GM23248 (cell line): ENCODE measurements around the gene CHD9. TPM values are rescaled to one million over a fixed set of nuclear protein-coding genes. Genes with fewer than 3 reads are reported as not detected.

Source experiments
- DNase-seq: peaks from one replicate; pipeline ENCODE4 v3.0.0-alpha.2; 2015
- H2AFZ ChIP-seq: fragments of 200-600 bp; sonication (generic); 2 replicates; pipeline ENCODE4 v1.6.1; 2016; ENCODE audit warnings: antibody characterized with exemption
- H3F3A ChIP-seq: fragments of 200-600 bp; sonication (generic); 2 replicates; pipeline ENCODE4 v1.6.1; 2016; ENCODE audit warnings: mild to moderate bottlenecking, antibody characterized with exemption, mixed run types; ENCODE audit not compliant: insufficient read depth
- H3K27ac ChIP-seq: fragments of 200-600 bp; sonication (generic); 2 replicates; pipeline ENCODE4 v1.5.1; 2016; ENCODE audit warnings: mild to moderate bottlenecking
- H3K27me3 ChIP-seq: fragments of 200-600 bp; sonication (generic); replicated peaks from 2 replicates; pipeline ENCODE4 v1.6.1; 2016; ENCODE audit warnings: mild to moderate bottlenecking; ENCODE audit not compliant: insufficient read depth
- H3K36me3 ChIP-seq: fragments of 200-600 bp; sonication (generic); 2 replicates; pipeline ENCODE4 v1.6.1; 2016; ENCODE audit warnings: low read depth, mild to moderate bottlenecking
- H3K4me1 ChIP-seq: fragments of 200-600 bp; sonication (generic); 2 replicates; pipeline ENCODE4 v1.6.1; 2016; ENCODE audit warnings: mild to moderate bottlenecking; ENCODE audit not compliant: insufficient read depth
- H3K4me2 ChIP-seq: fragments of 200-600 bp; sonication (generic); one replicate; pipeline ENCODE4 v1.6.1; 2016; ENCODE audit warnings: mild to moderate bottlenecking; ENCODE audit not compliant: unreplicated experiment
- H3K4me3 ChIP-seq: fragments of 200-600 bp; sonication (generic); 2 replicates; pipeline ENCODE4 v1.5.1; 2016; ENCODE audit warnings: mild to moderate bottlenecking
- H3K79me2 ChIP-seq: fragments of 200-600 bp; sonication (generic); 2 replicates; pipeline ENCODE4 v1.6.1; 2016; ENCODE audit warnings: mild to moderate bottlenecking; ENCODE audit not compliant: insufficient read depth
- H3K9ac ChIP-seq: fragments of 200-600 bp; sonication (generic); 2 replicates; pipeline ENCODE4 v1.6.1; 2016; ENCODE audit warnings: mild to moderate bottlenecking
- H3K9me2 ChIP-seq: fragments of 200-600 bp; sonication (generic); 2 replicates; pipeline ENCODE4 v1.6.1; 2016; ENCODE audit warnings: mixed run types, mild to moderate bottlenecking, moderate library complexity; ENCODE audit not compliant: insufficient read depth
- H3K9me3 ChIP-seq: fragments of 200-600 bp; sonication (generic); one replicate; pipeline ENCODE4 v1.6.1; 2017; ENCODE audit warnings: low read depth
- H4K20me1 ChIP-seq: fragments of 200-600 bp; sonication (generic); 2 replicates; pipeline ENCODE4 v1.6.0; 2016; ENCODE audit not compliant: insufficient read depth
- EZH2 ChIP-seq: fragments of 200-600 bp; sonication (generic); IDR thresholded peaks from 2 replicates; pipeline ENCODE4 v1.6.1; 2018; ENCODE audit warnings: antibody characterized with exemption, mild to moderate bottlenecking; ENCODE audit not compliant: insufficient read depth, poor library complexity, severe bottlenecking
- EZH2phosphoT487 ChIP-seq: fragments of 200-600 bp; sonication (generic); IDR thresholded peaks from 2 replicates; pipeline ENCODE4 v1.6.1; 2018; ENCODE audit warnings: antibody characterized with exemption, moderate library complexity, mild to moderate bottlenecking, low read depth; ENCODE audit not compliant: insufficient read depth
- WGBS, 2 experiments: methylation state at CpG; one replicate each; pipeline ENCODE4 v1.1.6; 2015 to 2017; ENCODE audit warnings: low lambda C conversion rate in 2 of 2, low coverage in 1 of 2; ENCODE audit errors: missing lambda C conversion rate in 2 of 2; 5-methylcytosine and 5-hydroxymethylcytosine counted together
- in situ Hi-C: fragments of 300-500 bp; cut with MboI; formaldehyde crosslinking; loops from 2 replicates; pipeline ENCODE4 v1.15.0; 2020
- polyA plus RNA-seq: library from polyadenylated mRNA; unstranded; fragments of >200 nt; fragmentation: Nextera tagmentation; extraction: Ambion mirVana; gene quantifications from 2 replicates; pipeline ENCODE4 v1.2.1, GENCODE V29; 2016
- total RNA-seq: library from RNA; depleted of rRNA; stranded (reverse); fragments of >200 nt; shearing (Covaris generic); gene quantifications from 2 replicates; pipeline ENCODE4 v1.2.3, GENCODE V29; 2014

The CHD9 gene
- total and polyA plus RNA-seq, 2 experiments from 2014 or later: 20.5 to 47.4 TPM

DNA sequence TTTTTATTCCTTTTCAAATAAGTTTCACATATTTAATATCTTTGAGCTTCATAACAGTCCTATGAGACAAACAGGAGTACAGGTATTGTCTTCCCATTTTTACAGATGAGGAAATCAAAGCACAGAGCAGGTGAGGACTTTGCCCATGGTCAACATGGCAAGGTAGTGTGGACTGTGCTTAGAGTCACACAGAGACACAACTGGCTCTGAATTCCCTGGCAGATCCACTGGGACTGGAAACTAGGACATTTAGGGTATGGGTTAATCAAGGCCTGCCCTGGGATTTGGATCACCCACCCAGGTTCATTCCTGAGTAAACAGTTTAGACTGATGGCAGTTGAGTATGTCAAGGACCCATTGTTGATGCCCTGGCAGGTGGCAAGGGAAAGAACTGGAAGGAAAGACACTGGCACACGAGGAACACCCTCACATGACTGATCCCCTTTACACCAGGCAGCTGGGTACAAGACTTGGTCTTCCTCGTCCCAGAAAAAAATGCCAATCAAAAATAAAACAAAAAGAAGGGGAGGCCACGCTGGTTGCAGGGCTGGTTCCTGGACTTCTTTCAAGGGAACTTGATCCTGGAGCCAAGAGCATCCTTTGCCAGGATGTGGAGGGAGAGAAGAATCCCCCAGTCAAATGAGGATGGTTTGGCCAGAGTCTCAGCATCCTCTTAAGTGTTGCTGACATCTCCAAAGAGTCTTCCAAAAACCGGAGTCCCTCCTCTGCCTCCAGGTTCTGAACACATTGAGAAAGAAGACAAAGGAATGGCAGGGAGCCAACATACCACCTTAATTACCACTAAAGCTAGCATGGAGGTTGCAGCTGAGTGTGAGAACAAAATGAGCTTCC lies 34.9 kb downstream of the CHD9 start:
- Histone ChIP-seq H3K79me2 (peaks cover 42% of the 10 kb centered on the region), H3F3A (peaks cover 54% of the 10 kb centered on the region), H3K4me1 (peaks cover 52% of the 10 kb centered on the region), H3K36me3 (no peaks in the 10 kb centered on the region), H3K9me3 (no peaks in the 10 kb centered on the region), H4K20me1 (no peaks in the 10 kb centered on the region), H2AFZ (no peak overlapping the region), H3K4me3 (no peak overlapping the region), H3K9ac (peak overlapping the region; percentile 76), H3K27me3 (no peaks in the 10 kb centered on the region), H3K27ac (peak overlapping the region; percentile 94), H3K4me2 (peak overlapping the region; percentile 83), H3K9me2 (no peaks in the 10 kb centered on the region)
- TF ChIP-seq EZH2 (no peak), EZH2phosphoT487 (no peak)
- in situ Hi-C loops: no loop called here
- WGBS, 2 experiments: 14 to 19% methylated on average over 4 of the region's 4 CpGs
- peak; percentile 49 for DNase-seq

DNA sequence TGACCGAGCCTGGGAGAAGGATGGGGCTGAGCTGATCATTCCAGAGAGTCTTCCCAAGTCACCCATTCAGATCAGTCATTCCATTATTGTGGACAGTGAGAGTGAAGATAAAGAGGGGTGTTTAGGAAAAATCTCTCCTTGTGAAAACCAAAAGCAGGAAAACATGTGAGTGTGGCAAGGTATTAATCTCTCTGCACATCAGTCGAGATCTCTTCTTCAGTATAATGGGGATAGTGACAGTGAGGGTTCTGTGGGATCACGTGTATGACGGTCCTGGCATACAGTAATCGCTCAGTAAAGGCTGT lies 35.4 kb downstream of the CHD9 start:
- in situ Hi-C loops: no loop called here
- Histone ChIP-seq H3K4me2 (peak overlapping the region; percentile 83), H3K4me3 (0 out of 2 replicates have a peak overlapping the region, but pooled peaks have one; percentile 59), H3K27me3 (no peaks in the 10 kb centered on the region), H3K79me2 (peaks cover 47% of the 10 kb centered on the region), H3K9me2 (no peaks in the 10 kb centered on the region), H3K9me3 (no peaks in the 10 kb centered on the region), H2AFZ (no peak overlapping the region), H3K36me3 (no peaks in the 10 kb centered on the region), H3K9ac (peak overlapping the region; percentile 76), H3F3A (peaks cover 49% of the 10 kb centered on the region), H4K20me1 (no peaks in the 10 kb centered on the region), H3K4me1 (peaks cover 52% of the 10 kb centered on the region), H3K27ac (peak overlapping the region; percentile 94)
- no peak for TF ChIP-seq EZH2phosphoT487
- no peak for TF ChIP-seq EZH2
- no peak for DNase-seq
- 8 to 12% methylated on average over 5 of the region's 5 CpGs for WGBS, 2 experiments

DNA sequence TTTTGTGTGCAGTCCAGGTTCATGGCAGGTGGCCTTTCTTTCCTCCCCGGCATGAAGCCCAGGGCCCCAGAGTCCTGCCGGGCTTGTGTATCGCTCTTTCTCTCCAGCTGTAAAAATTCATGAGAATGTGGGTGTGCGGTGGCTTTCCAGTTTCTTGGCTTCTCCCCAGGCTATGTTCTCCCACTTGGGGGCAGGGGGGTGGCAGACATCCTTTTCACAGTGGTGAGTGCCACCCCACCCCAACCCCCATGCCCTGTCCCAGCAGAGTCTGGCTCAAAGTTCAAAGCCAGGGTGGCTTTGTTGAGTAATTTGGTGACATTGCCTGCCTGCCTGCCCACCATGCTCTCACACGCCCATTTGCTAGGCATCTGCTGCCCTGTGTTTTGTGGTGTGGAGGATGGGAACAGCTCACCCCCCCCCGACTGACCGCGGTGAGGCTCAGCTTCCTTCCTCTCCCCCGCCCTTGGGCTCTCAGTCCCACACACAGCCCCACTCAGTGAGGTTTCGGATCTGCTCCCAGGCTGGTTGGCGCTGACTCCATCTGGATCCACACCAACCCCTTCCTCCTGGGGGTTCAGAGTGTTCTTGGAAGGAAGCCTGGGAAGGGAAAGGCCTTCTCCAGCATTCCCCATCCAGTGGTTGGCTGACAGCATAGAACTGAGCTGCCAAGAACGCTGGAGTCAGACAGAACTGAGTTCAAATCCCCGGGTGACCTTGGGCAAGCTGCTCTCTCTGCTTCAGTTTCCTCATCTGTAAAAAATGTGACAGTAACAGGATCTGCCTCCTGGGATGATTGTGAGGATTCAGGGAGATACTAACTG lies 36.0 kb downstream of the CHD9 start:
- peak; percentile 97 for DNase-seq
- in situ Hi-C loops: no loop called here
- Histone ChIP-seq H3K79me2 (peaks cover 53% of the 10 kb centered on the region), H3K9me2 (no peaks in the 10 kb centered on the region), H4K20me1 (no peaks in the 10 kb centered on the region), H3K4me3 (peak overlapping the region; percentile 59), H3K27ac (peak overlapping the region; percentile 94), H3K36me3 (no peaks in the 10 kb centered on the region), H3K4me1 (peaks cover 46% of the 10 kb centered on the region), H3K27me3 (no peaks in the 10 kb centered on the region), H2AFZ (no peak overlapping the region), H3K4me2 (peak overlapping the region; percentile 83), H3K9me3 (no peaks in the 10 kb centered on the region), H3F3A (peaks cover 43% of the 10 kb centered on the region), H3K9ac (peak overlapping the region; percentile 76)
- no peak for TF ChIP-seq EZH2phosphoT487
- TF ChIP-seq EZH2: no peak
- 0 to 2% methylated on average over 9 to 13 of the region's 13 CpGs for WGBS, 2 experiments

DNA sequence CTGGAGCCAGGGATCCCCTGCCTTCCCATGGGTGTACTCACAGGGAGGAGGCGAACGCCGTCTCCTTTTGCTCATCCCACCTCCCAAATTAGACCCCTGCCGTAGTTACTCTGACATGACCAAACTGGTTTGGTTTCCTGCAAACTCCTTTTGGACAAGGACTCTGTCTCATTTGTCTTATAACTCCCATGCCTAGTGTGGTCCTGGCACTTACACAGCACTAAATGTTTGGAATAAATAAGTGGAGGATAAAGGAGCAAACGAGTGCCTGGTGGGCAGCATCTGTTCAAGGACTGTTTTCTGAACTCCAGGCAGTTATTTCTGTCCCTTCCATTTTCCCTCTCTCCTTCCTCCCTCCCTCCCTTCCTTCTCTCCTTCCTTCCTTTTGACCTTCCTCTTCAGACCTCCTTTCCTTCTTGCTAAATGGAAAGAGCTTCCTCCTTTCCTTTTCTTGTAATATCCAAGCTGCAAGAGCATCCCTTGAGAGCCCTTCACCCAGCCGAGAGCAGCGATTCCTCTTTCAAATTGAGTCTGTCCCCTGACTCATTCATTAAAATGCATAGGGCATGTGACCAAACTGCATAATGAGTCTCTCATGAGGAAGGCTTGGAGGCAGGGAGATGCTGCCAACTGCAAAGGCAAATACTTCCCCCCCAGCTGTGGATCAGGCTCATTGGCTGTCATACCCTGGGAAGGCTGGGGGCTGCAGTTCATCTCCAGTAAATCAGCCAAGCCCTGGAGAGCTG lies 36.8 kb downstream of the CHD9 start:
- WGBS, 2 experiments: 0% methylated on average over 7 of the region's 7 CpGs
- Histone ChIP-seq H3K27me3 (no peaks in the 10 kb centered on the region), H3K27ac (peak overlapping the region; percentile 94), H3K79me2 (peaks cover 61% of the 10 kb centered on the region), H3K4me3 (peak overlapping the region; percentile 59), H3K9ac (peak overlapping the region; percentile 76), H3K4me2 (peak overlapping the region; percentile 83), H3F3A (peaks cover 36% of the 10 kb centered on the region), H3K9me3 (no peaks in the 10 kb centered on the region), H3K36me3 (no peaks in the 10 kb centered on the region), H3K9me2 (no peaks in the 10 kb centered on the region), H2AFZ (no peak overlapping the region; the same call in 1 of the 2 replicates), H4K20me1 (no peaks in the 10 kb centered on the region), H3K4me1 (peaks cover 39% of the 10 kb centered on the region)
- TF ChIP-seq EZH2 (no peak), EZH2phosphoT487 (no peak)
- peak; percentile 95 for DNase-seq
- in situ Hi-C loops: no loop called here
